RWPE2 (cell line): ENCODE data around the gene KLF12.

Experiments used
- ATAC-seq: fragments of 200-7000 bp; cut with Tn5 transposase; 3 replicates; pipeline ENCODE4 v1.9.1; 2021; ENCODE audit warnings: low read depth
- DNase-seq: peaks from one replicate; pipeline ENCODE4 v3.0.0-alpha.2; 2020; ENCODE audit warnings: low spot score
- H3K27ac ChIP-seq: fragments of 450-650 bp; 2 replicates; pipeline ENCODE4 v1.5.1; 2017; ENCODE audit warnings: mild to moderate bottlenecking; ENCODE audit not compliant: poor library complexity, severe bottlenecking
- H3K27me3 ChIP-seq: fragments of 250-450 bp; sonication (Bioruptor Pico); 2 replicates; pipeline ENCODE4 v1.5.1; 2021; ENCODE audit warnings: mild to moderate bottlenecking, moderate library complexity; ENCODE audit not compliant: insufficient read depth, poor library complexity, severe bottlenecking
- H3K36me3 ChIP-seq: fragments of 250-450 bp; sonication (Bioruptor Pico); 2 replicates; pipeline ENCODE4 v1.5.1; 2020; ENCODE audit warnings: low read depth, mild to moderate bottlenecking, moderate library complexity
- H3K4me1 ChIP-seq: fragments of 250-450 bp; sonication (Bioruptor Pico); 2 replicates; pipeline ENCODE4 v1.5.1; 2021; ENCODE audit warnings: mild to moderate bottlenecking, moderate library complexity; ENCODE audit not compliant: insufficient read depth, poor library complexity, severe bottlenecking
- H3K4me3 ChIP-seq: fragments of 250-450 bp; sonication (Bioruptor Pico); 2 replicates; pipeline ENCODE4 v1.5.1; 2021; ENCODE audit warnings: mild to moderate bottlenecking, moderate library complexity; ENCODE audit not compliant: severe bottlenecking
- H3K9me3 ChIP-seq: fragments of 250-450 bp; sonication (Bioruptor Pico); 2 replicates; pipeline ENCODE4 v1.5.1; 2021; ENCODE audit warnings: mild to moderate bottlenecking, moderate library complexity; ENCODE audit not compliant: severe bottlenecking
- CTCF ChIP-seq: fragments of 450-650 bp; IDR thresholded peaks from one replicate; pipeline ENCODE4 v1.5.1; 2017; ENCODE audit warnings: mild to moderate bottlenecking, moderate library complexity; ENCODE audit not compliant: poor library complexity, severe bottlenecking

The KLF12 gene

DNA sequence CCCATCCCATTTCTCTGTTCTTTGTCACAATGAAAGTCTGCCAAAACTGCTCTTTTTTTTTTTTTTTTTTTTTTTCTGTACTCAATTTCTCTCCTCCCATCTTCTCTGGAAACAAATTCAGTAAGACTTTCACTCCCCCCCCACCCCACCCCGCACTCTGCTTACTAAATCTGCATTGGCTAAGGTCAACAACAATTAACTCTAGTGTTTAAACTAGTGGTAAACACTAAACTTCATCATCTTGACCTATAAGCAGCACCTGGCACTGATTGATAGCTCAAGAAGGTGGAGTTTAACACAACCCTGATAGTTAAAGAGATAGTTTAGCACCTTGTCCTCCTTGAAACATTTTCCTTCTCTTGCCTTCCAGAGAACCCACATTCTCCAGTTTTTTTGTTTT lies 14.1 kb upstream of the KLF12 start:
- no peak for DNase-seq
- H3K4me1 ChIP-seq, result no peaks in the 10 kb centered on the region
- H3K9me3 ChIP-seq, result no peaks in the 10 kb centered on the region
- no peak for ATAC-seq
- H3K27ac ChIP-seq, result no peak overlapping the region
- no peaks in the 10 kb centered on the region for H3K27me3 ChIP-seq
- H3K4me3 ChIP-seq, result no peak overlapping the region
- H3K36me3 ChIP-seq, result no peaks in the 10 kb centered on the region
- no peak for TF ChIP-seq CTCF

GRCh38 chr13:74145249-74145975 lies 11.2 kb upstream of the KLF12 start:
- ATAC-seq, result no peak
- no peak overlapping the region for H3K27ac ChIP-seq
- no peaks in the 10 kb centered on the region for H3K27me3 ChIP-seq
- H3K4me1 ChIP-seq, result no peaks in the 10 kb centered on the region
- no peak for TF ChIP-seq CTCF
- no peak for DNase-seq
- no peak overlapping the region for H3K4me3 ChIP-seq
- H3K9me3 ChIP-seq, result no peaks in the 10 kb centered on the region
- no peaks in the 10 kb centered on the region for H3K36me3 ChIP-seq

DNA sequence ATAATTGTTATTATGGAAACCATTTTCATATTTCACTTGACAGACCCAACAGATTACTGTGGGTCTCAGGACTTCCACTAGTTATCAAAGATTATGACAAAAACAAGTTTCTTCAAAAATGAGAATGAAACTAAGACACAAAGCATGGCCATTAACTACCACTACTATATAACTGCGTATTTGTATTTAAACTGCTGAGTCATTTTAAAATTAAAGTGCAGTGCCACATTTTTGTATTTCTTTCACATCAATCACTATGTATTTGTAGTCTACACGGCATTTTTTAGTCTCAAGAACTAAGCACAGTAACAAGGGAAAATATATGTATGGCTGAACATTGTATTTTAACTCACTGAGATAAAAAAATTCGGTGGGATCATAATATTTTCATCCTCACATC lies 10.1 kb upstream of the KLF12 start:
- no peak for ATAC-seq
- no peaks in the 10 kb centered on the region for H3K27me3 ChIP-seq
- H3K4me1 ChIP-seq, result no peaks in the 10 kb centered on the region
- no peak overlapping the region for H3K4me3 ChIP-seq
- no peak for DNase-seq
- H3K9me3 ChIP-seq, result no peaks in the 10 kb centered on the region
- no peak overlapping the region for H3K27ac ChIP-seq
- H3K36me3 ChIP-seq, result no peaks in the 10 kb centered on the region
- no peak for TF ChIP-seq CTCF

GRCh38 chr13:74142257-74142656 lies 8.1 kb upstream of the KLF12 start:
- Histone ChIP-seq H3K36me3 (no peaks in the 10 kb centered on the region), H3K4me3 (no peak overlapping the region), H3K4me1 (no peaks in the 10 kb centered on the region), H3K9me3 (no peaks in the 10 kb centered on the region), H3K27me3 (no peaks in the 10 kb centered on the region), H3K27ac (no peak overlapping the region)
- ATAC-seq (no peak), DNase-seq (no peak)
- TF ChIP-seq CTCF, result no peak

GRCh38 chr13:74138241-74138640 lies 4.0 kb upstream of the KLF12 start:
- Histone ChIP-seq H3K27ac (no peak overlapping the region), H3K36me3 (no peaks in the 10 kb centered on the region), H3K4me3 (no peak overlapping the region), H3K9me3 (no peaks in the 10 kb centered on the region), H3K27me3 (no peaks in the 10 kb centered on the region), H3K4me1 (no peaks in the 10 kb centered on the region)
- no peak for TF ChIP-seq CTCF
- DNase-seq (no peak), ATAC-seq (no peak)
